ENCODE data around the gene KCNS1. TPM values are rescaled to one million over a fixed set of nuclear protein-coding genes. Genes with fewer than 3 reads are reported as not detected.

Gene KCNS1
- total and polyA plus RNA-seq, 2 of the 8 experiments (the other 6 are each of a cell fraction or from before 2014, with no cell fraction given): 1.4 to 1.8 TPM

- no peak overlapping the region for H2BK15ac ChIP-seq (ENCODE audit: low read length)
- ChIA-PET POLR2A (ENCODE audit: partially characterized antibody) (interaction anchor here (3.9 kb wide), 1 partner anchor 9 kb away, joined by 18 read pairs; the partner anchor contains the start of gene KCNS1), CTCF (ENCODE audit: partially characterized antibody) (interaction anchor here (1.0 to 13.8 kb wide), 11 partner anchors 11 to 182 kb away, joined by 3 to 210 read pairs (median 17); partner anchors contain the start of gene KCNS1)
- H3K14ac ChIP-seq (ENCODE audit: insufficient read length): no peak overlapping the region
- H2BK120ac ChIP-seq (replicated peaks; ENCODE audit: low read depth, low read length): no peak overlapping the region
- no peak overlapping the region for H3K56ac ChIP-seq (replicated peaks; ENCODE audit: insufficient read length, low read depth, low read length)
- WGBS, 2 experiments (ENCODE audit: extremely low coverage in 1 of 2, insufficient coverage in 1 of 2, insufficient read length in 1 of 2, insufficient replicate concordance in 2 of 2, low coverage in 1 of 2, low lambda C conversion rate in 2 of 2, missing lambda C conversion rate in 1 of 2): 76% methylated on average over 8 of the region's 8 CpGs; no CpG with 5 or more reads in 1 of the 2 experiments
- DNase-seq (ENCODE audit: low read depth in 1 of 2, low spot score in 2 of 2) (peak in 1 of 2 experiments; percentile 22), FAIRE-seq (no peak)
- no peak overlapping the region for H3K18ac ChIP-seq (ENCODE audit: extremely low read depth, low read length)
- no peak overlapping the region for H3K23ac ChIP-seq (ENCODE audit: insufficient read length)
- no peaks in the 10 kb centered on the region for H3K36me3 ChIP-seq (ENCODE audit: control insufficient read depth in 2 of 4, insufficient read depth in 4 of 4, low read length in 3 of 4)
- no peaks in the 10 kb centered on the region for H3K27me3 ChIP-seq (replicated peaks in 1 of 4; ENCODE audit: control insufficient read depth in 3 of 4, extremely low read depth in 1 of 4, insufficient read depth in 3 of 4, low read length in 3 of 4)
- no peak overlapping the region for H2BK12ac ChIP-seq (ENCODE audit: low read depth, low read length)
- no peaks in the 10 kb centered on the region for H3K79me1 ChIP-seq (ENCODE audit: low read depth, low read length)
- peaks cover 0 to 7% (median 2%) of the 10 kb centered on the region in 4 experiments; a peak in 5 of 7 replicates for H3K4me1 ChIP-seq (replicated peaks in 1 of 4; ENCODE audit: control insufficient read depth in 3 of 4, insufficient read depth in 4 of 4, low read length in 3 of 4)
- H2BK20ac ChIP-seq (ENCODE audit: low read length): no peak overlapping the region
- H2BK5ac ChIP-seq (ENCODE audit: low read depth, low read length): no peak overlapping the region
- no peak overlapping the region for H2AK5ac ChIP-seq (ENCODE audit: low read depth, low read length)
- H4K20me1 ChIP-seq (replicated peaks in 1 of 2; ENCODE audit: control insufficient read depth in 1 of 2, insufficient read depth in 2 of 2, low read length in 2 of 2): no peaks in the 10 kb centered on the region
- H3K4ac ChIP-seq (replicated peaks; ENCODE audit: insufficient read length, low read depth, low read length): no peak overlapping the region
- H4K8ac ChIP-seq (ENCODE audit: extremely low read depth, insufficient read depth, low read length): no peak overlapping the region
- no peak overlapping the region for H2AFZ ChIP-seq (ENCODE audit: low read length)
- H3K4me3 ChIP-seq (ENCODE audit: extremely low read depth in 1 of 4, insufficient read depth in 2 of 4, low read depth in 3 of 4, low read length in 4 of 4): no peak overlapping the region
- no peak overlapping the region for H4K5ac ChIP-seq (ENCODE audit: insufficient read length, low read depth, low read length)
- no peaks in the 10 kb centered on the region for H3K23me2 ChIP-seq (ENCODE audit: low read depth, low read length)
- H3K27ac ChIP-seq (ENCODE audit: low read depth, low read length): no peak overlapping the region
- no peak overlapping the region for H4K91ac ChIP-seq (replicated peaks; ENCODE audit: insufficient read length, low read length)
- H3K4me2 ChIP-seq (ENCODE audit: insufficient read depth in 1 of 2, low read depth in 2 of 2, low read length in 2 of 2): no peak overlapping the region
- H3K79me2 ChIP-seq (ENCODE audit: control insufficient read depth in 1 of 2, insufficient read depth in 2 of 2, low read length in 2 of 2): no peaks in the 10 kb centered on the region
- H3K9ac ChIP-seq (replicated peaks in 1 of 4; ENCODE audit: extremely low read depth in 1 of 4, low read depth in 3 of 4, low read length in 3 of 4): no peak overlapping the region
- no peaks in the 10 kb centered on the region for H3K9me3 ChIP-seq (ENCODE audit: insufficient read depth in 2 of 2, low read depth in 1 of 2, low read length in 1 of 2)
- TF ChIP-seq FOSL1 (IDR thresholded peaks at IDR 0.05; ENCODE audit: insufficient read depth, low read depth, low read length) (no peak), NRF1 (IDR thresholded peaks at IDR 0.05; ENCODE audit: low read depth, low read length) (no peak), SP1 (IDR thresholded peaks at IDR 0.05; ENCODE audit: low read depth, low read length) (no peak), TCF12 (IDR thresholded peaks at IDR 0.05; ENCODE audit: low read depth, low read length) (no peak), ATF2 (IDR thresholded peaks at IDR 0.05; ENCODE audit: low read length) (no peak), BCL11A (IDR thresholded peaks at IDR 0.05; ENCODE audit: low read depth in 2 of 2, low read length in 2 of 2) (no peak), KDM1A (IDR thresholded peaks at IDR 0.05; ENCODE audit: borderline replicate concordance, low read length) (no peak), GTF2F1 (IDR thresholded peaks at IDR 0.05; ENCODE audit: borderline replicate concordance, low read depth, low read length) (no peak)
Observed at GRCh38 chr20:45109634-45110033, 8.7 kb upstream of the KCNS1 start.
